NCI-H2081 treated with DMSO at 0.1 percent for 48 hours (cell line): Measurements from ENCODE around the gene CYTH2.

Experiments used
- DNase-seq: peaks from one replicate; lab custom pipeline; 2025; lab: John Stamatoyannopoulos, UW

The CYTH2 gene

DNA sequence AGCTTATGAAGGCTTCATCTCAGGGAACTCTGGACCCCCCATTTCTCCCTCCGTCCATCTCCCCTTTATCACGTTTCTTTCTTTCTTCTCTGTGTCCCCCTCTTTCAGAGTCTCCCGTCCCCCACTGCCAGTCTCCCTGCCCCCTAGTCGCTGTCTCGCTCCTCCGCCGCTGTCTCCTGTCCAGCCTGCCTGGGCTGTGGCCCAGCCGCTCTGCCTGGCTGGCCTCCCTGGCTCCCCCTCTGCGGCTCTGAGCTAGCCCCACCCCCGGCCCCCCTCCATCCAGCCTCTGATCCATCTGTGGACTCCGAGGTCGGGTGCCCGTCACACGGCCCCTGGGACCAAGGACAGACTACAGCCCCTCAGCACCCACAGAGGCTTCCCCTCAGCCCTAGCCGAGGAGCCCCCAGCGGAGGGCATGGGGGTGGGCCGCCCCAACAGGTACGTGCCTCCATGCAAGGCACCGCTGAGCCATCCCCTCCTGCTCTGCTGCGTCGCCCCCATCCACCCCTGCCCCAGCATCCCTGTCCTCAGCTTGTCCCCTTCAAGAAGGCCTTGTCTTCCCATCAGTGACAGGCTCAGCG lies 14.9 kb upstream of the CYTH2 start:
- no peak for DNase-seq

GRCh38 chr19:48455171-48455907 lies 13.8 kb upstream of the CYTH2 start, which contains the start of gene KCNJ14:
Gene KCNJ14, plus strand, starts transcription at chr19:48455574. Its CDS starts 6,151 bp downstream, at chr19:48461725.
- no peak for DNase-seq

- DNase-seq = no peak
These were observed 13.1 kb upstream of the CYTH2 start for GRCh38 chr19:48455908-48456562.

- DNase-seq = no peak
These were observed 12.3 kb upstream of the CYTH2 start for GRCh38 chr19:48456864-48457263.

GRCh38 chr19:48458016-48458415 lies 11.2 kb upstream of the CYTH2 start:
- no peak for DNase-seq

- DNase-seq = no peak
These were observed 7.6 kb upstream of the CYTH2 start for GRCh38 chr19:48461651-48461981.

- no peak for DNase-seq
These were observed 7.0 kb upstream of the CYTH2 start for GRCh38 chr19:48461982-48462655.

GRCh38 chr19:48465215-48465614 lies 4.0 kb upstream of the CYTH2 start:
- no peak for DNase-seq

DNA sequence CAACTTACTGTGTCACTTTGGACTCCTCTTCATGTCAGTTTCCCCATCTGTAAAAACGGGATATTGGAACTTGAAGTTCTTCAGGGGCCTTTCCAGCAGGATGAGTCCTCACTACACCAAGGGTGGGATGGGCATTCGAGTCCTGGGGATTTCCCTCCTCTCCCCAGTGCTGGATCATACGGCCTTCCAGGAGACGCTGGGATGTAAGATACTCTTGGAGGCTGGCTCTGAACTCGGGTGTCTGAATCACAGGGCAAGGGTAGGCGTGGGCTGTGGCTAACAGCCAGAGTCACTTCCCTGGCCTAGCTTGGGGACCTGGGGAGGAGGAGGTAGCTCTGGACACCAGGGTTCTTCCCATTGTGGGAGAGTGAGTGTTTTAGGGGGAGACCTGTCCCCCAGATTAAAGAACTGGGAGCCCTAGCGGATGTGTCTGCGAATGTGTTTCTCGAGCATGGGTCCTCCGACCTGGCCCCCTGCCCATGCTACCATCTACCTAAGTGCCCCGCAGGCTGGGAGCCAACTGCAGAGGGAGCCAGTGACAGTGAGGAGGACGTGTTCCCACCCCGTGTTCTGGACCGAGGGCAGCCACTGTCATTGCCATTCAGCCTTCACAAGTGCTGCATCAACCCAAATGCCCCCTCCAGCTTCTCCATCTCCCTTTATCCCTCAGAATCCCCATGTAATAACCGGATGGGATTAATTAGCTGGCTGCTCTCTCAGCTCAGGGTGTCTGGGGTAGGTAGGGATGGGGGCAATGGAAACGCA lies 2.4 kb upstream of the CYTH2 start:
- DNase-seq = no peak

DNA sequence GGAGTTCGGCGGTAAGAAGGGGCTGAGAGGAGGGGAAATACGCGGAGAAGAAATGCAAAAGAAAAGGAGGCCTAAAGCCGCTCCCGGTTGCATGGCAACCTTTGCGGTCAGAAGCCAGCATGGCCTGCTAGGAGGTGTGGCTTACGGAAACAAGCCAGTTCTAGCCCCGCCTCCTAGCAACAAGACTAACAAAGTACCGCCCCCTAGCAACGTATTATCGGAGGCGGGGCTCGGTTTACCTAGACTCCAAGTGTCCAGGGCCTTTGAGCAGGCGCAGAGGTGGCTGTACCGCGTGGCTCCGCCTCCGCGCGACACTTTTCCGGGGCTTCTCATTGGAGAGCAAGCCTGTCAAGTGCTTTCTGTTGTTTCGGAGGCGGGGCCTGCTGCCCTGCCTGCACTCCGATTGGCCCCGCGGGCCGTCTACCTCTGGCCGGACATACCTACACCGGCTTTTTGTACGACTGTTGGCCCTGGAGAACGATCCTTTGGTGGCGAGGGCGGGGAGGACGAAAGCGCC lies 339 bp upstream of the CYTH2 start:
- DNase-seq = peak; percentile 98

DNA sequence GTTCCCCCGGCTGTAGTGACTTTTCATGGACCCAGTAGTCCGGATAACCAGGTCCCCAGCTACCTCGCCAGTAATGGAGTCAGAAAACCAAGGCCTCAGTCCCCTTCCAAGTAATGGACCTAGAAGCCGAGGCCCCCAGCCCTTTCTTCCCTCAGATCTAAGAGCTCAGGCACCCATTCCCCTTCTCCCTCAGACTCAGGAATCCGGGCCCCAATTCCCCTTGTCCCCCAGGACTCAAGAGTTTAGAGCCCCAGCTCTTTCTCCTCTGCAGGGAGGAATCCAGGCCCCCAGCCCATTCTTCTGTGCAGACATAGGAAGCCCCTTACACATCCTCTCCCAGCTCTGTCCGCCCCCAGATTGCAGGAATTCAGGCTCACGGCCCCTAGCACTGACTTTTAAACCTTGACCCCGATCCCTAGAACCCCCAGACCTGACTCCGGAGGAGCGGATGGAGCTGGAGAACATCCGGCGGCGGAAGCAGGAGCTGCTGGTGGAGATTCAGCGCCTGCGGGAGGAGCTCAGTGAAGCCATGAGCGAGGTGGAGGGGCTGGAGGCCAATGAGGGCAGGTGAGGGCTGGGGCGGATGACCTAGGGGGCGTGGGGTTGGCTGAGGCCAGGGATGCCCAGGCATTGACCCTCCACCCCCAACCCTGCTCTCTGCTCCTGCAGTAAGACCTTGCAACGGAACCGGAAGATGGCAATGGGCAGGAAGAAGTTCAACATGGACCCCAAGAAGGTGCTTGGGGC lies 938 bp downstream of the CYTH2 start:
- no peak for DNase-seq

GRCh38 chr19:48470856-48471255 lies 1.7 kb downstream of the CYTH2 start:
- no peak for DNase-seq

DNA sequence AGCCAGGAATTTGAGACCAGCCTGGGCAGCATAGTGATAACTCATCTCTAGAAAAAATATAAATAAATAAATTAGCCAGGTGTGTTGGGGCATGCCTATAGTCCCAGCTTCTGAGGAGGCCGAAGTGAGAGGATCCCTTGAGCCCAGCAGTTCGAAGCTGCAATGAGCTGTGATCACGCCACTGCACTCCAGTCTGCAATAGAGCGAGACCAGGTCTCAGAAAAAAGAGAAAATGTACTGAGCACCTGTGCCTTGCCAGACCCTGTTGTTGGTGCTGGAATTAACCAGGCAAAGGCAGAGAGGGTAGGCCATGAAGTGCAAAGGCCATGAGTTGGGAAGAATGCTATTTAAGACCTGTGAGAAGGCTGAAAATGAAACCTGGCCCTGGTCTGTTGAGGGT lies 2.7 kb downstream of the CYTH2 start:
- no peak for DNase-seq

DNA sequence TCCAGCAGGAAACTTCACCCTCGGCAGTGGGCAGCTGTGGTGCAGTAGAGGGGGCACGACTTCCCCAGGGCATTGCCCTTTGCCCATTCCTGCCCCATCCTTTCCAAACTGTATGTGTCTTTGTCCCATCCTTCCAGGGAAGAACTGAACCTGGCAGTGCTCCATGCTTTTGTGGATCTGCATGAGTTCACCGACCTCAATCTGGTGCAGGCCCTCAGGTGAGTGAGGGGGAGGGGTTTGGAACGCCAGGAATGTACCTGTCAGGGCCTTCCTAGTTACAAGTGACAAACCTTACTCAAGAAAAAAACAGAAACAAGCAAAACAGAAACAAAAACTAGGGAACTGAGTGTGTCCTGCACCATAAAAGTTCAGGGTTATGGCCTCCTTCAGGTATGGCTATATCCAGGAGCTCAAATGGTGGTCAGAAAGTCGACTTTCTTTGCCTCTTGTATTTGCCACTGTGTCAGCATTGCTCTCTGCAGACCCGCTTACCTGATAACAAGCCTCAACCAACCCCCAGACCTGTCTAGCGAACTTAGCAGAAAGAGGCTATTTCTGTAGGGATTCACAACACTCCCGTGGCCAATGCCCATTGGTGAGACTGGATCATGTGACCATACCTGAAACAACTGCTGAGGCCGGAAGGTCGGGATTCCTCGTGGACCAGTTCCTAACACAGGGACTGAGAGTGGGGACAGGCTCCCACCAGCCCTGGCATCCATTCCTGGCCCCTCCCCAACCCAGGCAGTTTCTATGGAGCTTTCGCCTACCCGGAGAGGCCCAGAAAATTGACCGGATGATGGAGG lies 4.2 kb downstream of the CYTH2 start:
- DNase-seq = no peak

- DNase-seq = no peak
These were observed 5.0 kb downstream of the CYTH2 start for GRCh38 chr19:48474084-48474592.

- no peak for DNase-seq
These were observed 6.3 kb downstream of the CYTH2 start for GRCh38 chr19:48475369-48476068.

DNA sequence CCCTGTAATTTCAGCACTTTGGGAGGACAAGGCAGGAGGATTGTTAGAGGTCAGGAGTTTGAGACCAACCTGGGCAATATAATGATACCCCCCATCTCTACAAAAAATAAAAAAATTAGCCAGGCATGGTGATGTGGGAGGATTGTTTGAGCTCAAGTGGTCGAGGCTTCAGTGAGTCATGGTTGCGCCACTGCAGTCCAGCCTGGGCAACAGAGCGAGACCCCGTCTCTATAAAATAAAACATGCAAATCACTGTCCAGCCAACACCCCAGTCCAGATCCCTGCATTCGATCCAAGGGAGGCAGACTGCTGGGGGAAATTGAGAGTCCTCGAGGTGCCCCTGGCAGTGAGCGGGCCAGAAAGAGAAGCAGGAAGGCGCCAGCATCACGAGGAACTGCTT lies 7.0 kb downstream of the CYTH2 start:
- no peak for DNase-seq

DNA sequence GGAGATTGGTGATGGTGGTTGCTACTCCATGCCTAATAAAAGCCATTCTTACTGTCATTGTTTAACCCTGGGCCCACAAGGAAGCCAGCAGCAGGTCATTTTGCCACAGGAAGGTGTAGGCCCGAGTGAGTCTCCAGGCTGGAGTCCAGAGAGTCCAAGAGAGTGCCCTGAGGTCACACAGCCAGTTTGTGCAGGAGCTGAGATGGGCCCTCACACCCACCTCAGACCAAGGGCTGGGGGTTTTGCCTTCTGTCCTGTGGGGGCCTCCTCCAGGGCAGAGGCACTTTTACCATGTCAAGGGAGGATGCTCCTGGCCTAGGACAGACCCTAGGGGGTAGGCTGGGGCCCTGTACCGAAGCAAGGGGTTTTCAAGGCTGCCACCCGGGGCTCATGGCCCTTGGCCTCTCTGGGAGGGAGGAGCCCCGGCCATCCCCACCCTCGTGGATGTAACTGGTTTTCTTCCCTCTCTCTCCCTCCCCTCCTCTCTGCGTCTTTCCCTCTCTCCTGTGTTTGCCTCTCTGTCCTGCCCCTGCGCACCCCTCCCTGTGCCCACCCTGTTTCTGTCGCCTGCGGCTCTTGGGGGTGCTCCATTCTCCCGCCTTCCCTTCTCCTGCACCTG lies 8.0 kb downstream of the CYTH2 start:
- DNase-seq = no peak
